ENCODE data around the gene CRYBB3. TPM values are rescaled to one million over a fixed set of nuclear protein-coding genes. Genes with fewer than 3 reads are reported as not detected.
"Not testable (repeated sequence)": the region's sequence is repeated elsewhere in the genome, so short reads cannot be mapped to it uniquely, and the experiment has no call there.

Gene CRYBB3
- total RNA-seq, 1 donor from 2014 or later: not detected

GRCh38 chr22:25219948-25220442 lies 20.3 kb downstream of the CRYBB3 start:
- H3K27me3 ChIP-seq (ENCODE audit: low read depth): peaks cover 59% of the 10 kb centered on the region
- intact Hi-C loops (cut with micrococcal nuclease): no loop called here
- H3K36me3 ChIP-seq: no peaks in the 10 kb centered on the region
- DNase-seq: no peak
- no peak overlapping the region for H3K4me3 ChIP-seq
- H3K4me1 ChIP-seq: no peaks in the 10 kb centered on the region
- no peaks in the 10 kb centered on the region for H3K9me3 ChIP-seq (replicated peaks)
- no peak overlapping the region for H3K27ac ChIP-seq (replicated peaks)
- no peak for TF ChIP-seq CTCF (IDR thresholded peaks at IDR 0.05; ENCODE audit: borderline replicate concordance)

- Histone ChIP-seq H3K27me3 (ENCODE audit: low read depth) (peaks cover 62% of the 10 kb centered on the region), H3K27ac (replicated peaks) (no peak overlapping the region), H3K4me3 (no peak overlapping the region), H3K4me1 (no peaks in the 10 kb centered on the region), H3K9me3 (replicated peaks) (no peaks in the 10 kb centered on the region), H3K36me3 (no peaks in the 10 kb centered on the region)
- no peak for DNase-seq
- intact Hi-C loops (cut with micrococcal nuclease): no loop called here
- TF ChIP-seq CTCF (IDR thresholded peaks at IDR 0.05; ENCODE audit: borderline replicate concordance): no peak
Observed at GRCh38 chr22:25221790-25222189, 22.1 kb downstream of the CRYBB3 start.

- H3K9me3 ChIP-seq (replicated peaks): no peaks in the 10 kb centered on the region
- no peak for TF ChIP-seq CTCF (IDR thresholded peaks at IDR 0.05; ENCODE audit: borderline replicate concordance)
- H3K27me3 ChIP-seq (ENCODE audit: low read depth): peaks cover 48% of the 10 kb centered on the region
- H3K36me3 ChIP-seq: no peaks in the 10 kb centered on the region
- no peak for DNase-seq
- intact Hi-C loops (cut with micrococcal nuclease): no loop called here
- H3K27ac ChIP-seq (replicated peaks): no peak overlapping the region
- H3K4me3 ChIP-seq: no peak overlapping the region
- no peaks in the 10 kb centered on the region for H3K4me1 ChIP-seq
Observed at GRCh38 chr22:25223269-25223850, 23.7 kb downstream of the CRYBB3 start.

GRCh38 chr22:25228822-25229221 lies 29.2 kb downstream of the CRYBB3 start:
- Histone ChIP-seq H3K27me3 (ENCODE audit: low read depth) (peaks cover 42% of the 10 kb centered on the region), H3K4me3 (no peak overlapping the region), H3K9me3 (replicated peaks) (no peaks in the 10 kb centered on the region), H3K36me3 (no peaks in the 10 kb centered on the region), H3K27ac (replicated peaks) (no peak overlapping the region), H3K4me1 (no peaks in the 10 kb centered on the region)
- TF ChIP-seq CTCF (IDR thresholded peaks at IDR 0.05; ENCODE audit: borderline replicate concordance): no peak
- intact Hi-C loops (cut with micrococcal nuclease): no loop called here
- no peak for DNase-seq

- DNase-seq; H3K36me3 ChIP-seq; H3K9me3 ChIP-seq (replicated peaks); intact Hi-C loops (cut with micrococcal nuclease); H3K4me3 ChIP-seq; H3K4me1 ChIP-seq; H3K27ac ChIP-seq (replicated peaks): not testable (repeated sequence)
- peaks cover 47% of the 10 kb centered on the region for H3K27me3 ChIP-seq (ENCODE audit: low read depth)
Observed at GRCh38 chr22:25230760-25231159, 31.1 kb downstream of the CRYBB3 start.

- DNase-seq: no peak
- Histone ChIP-seq H3K27ac (replicated peaks) (no peak overlapping the region), H3K4me1 (peaks cover 4% of the 10 kb centered on the region), H3K36me3 (no peaks in the 10 kb centered on the region), H3K9me3 (replicated peaks) (no peaks in the 10 kb centered on the region), H3K27me3 (ENCODE audit: low read depth) (peaks cover 63% of the 10 kb centered on the region), H3K4me3 (no peak overlapping the region)
- intact Hi-C loops (cut with micrococcal nuclease): no loop called here
- no peak for TF ChIP-seq CTCF (IDR thresholded peaks at IDR 0.05; ENCODE audit: borderline replicate concordance)
Observed at GRCh38 chr22:25232301-25232700, 32.6 kb downstream of the CRYBB3 start.

- H3K27ac ChIP-seq (replicated peaks); H3K4me1 ChIP-seq; H3K9me3 ChIP-seq (replicated peaks); H3K36me3 ChIP-seq; H3K4me3 ChIP-seq; intact Hi-C loops (cut with micrococcal nuclease); DNase-seq: not testable (repeated sequence)
- H3K27me3 ChIP-seq (ENCODE audit: low read depth): peaks cover 74% of the 10 kb centered on the region
Observed at GRCh38 chr22:25233706-25234105, 34.0 kb downstream of the CRYBB3 start.
